Activated CD8-positive, alpha-beta T cell treated with anti-CD3 and anti-CD28 coated beads, Interleukin-2, amount 10 ng/mL, durations not matched to agents 7 days and 5 days (primary cell): ENCODE data around the gene OR2Z1. TPM values are rescaled to one million over a fixed set of nuclear protein-coding genes. Genes with fewer than 3 reads are reported as not detected.
A peak's percentile ranks its signal among the peaks of the same experiment; 100 is the strongest.

ENCODE experiments used
- ATAC-seq: fragments of 150-1000 bp; cut with Tn5 transposase; one replicate; pipeline ENCODE4 v1.10.0; 2021; ENCODE audit warnings: moderate library complexity
- CTCF ChIA-PET: fragments of 350-600 bp; sonication (Branson Sonifier 250); formaldehyde crosslinking; loops from one replicate; lab custom pipeline; 2021; ENCODE audit warnings: antibody characterized with exemption; lab: Charles Lee
- POLR2A ChIA-PET: fragments of 350-600 bp; sonication (Branson Sonifier 250); formaldehyde crosslinking; loops from one replicate; lab custom pipeline; 2021; ENCODE audit warnings: antibody characterized with exemption; lab: Charles Lee
- DNase-seq: peaks from one replicate; pipeline ENCODE4 v3.0.0-alpha.2; 2020
- H3K27ac Mint-ChIP-seq: one replicate; pipeline ENCODE4 v1.8.0; 2021; ENCODE audit warnings: mild to moderate bottlenecking, mixed read lengths
- H3K27me3 Mint-ChIP-seq: one replicate; pipeline ENCODE4 v1.8.0; 2021; ENCODE audit warnings: low read depth, mixed read lengths
- H3K36me3 Mint-ChIP-seq: one replicate; pipeline ENCODE4 v1.8.0; 2021; ENCODE audit warnings: low read depth, mixed read lengths
- H3K4me1 Mint-ChIP-seq: one replicate; pipeline ENCODE4 v1.8.0; 2021; ENCODE audit warnings: low read depth, mixed read lengths
- H3K4me3 Mint-ChIP-seq: one replicate; pipeline ENCODE4 v1.8.0; 2021; ENCODE audit warnings: mild to moderate bottlenecking, mixed read lengths
- H3K9me3 Mint-ChIP-seq: one replicate; pipeline ENCODE4 v1.8.0; 2022; ENCODE audit warnings: mixed read lengths; ENCODE audit not compliant: insufficient read depth
- total RNA-seq, 2 experiments: library from RNA; stranded (reverse); gene quantifications; one replicate each; pipeline ENCODE4 v1.2.3, GENCODE V29; 2021

Gene OR2Z1
- total RNA-seq, 2 experiments from 2014 or later, result not detected

DNA sequence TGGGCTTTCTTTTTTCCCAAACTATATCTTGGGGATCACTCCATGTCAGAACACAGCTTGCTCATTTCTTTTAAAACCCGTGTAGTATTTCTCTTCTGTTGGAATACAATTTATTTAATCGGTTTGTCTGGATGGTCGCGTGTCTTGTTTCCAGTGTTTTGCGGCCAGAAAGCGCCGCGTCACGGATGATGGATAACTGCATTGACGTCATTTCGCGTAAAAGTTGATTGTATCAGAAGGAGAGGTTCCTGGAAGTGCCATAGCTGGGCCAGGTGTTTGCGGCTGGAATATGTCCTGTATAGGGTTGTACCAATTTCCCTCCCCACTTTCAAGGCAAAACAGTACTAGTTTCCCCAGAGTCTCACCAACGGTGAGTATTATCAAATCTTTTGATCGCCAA, 32.5 kb upstream of the OR2Z1 start:
- POLR2A ChIA-PET, result no interaction called here
- no peak overlapping the region for H3K4me3 Mint-ChIP-seq
- no peak overlapping the region for H3K27ac Mint-ChIP-seq
- H3K36me3 Mint-ChIP-seq, result no peaks in the 10 kb centered on the region
- H3K4me1 Mint-ChIP-seq, result peaks cover 30% of the 10 kb centered on the region
- no peaks in the 10 kb centered on the region for H3K9me3 Mint-ChIP-seq
- peaks cover 34% of the 10 kb centered on the region for H3K27me3 Mint-ChIP-seq
- CTCF ChIA-PET, result interaction anchor here (0.6 to 7.3 kb wide), 2 partner anchors 33 to 73 kb away, joined by 3 to 129 read pairs; no protein-coding TSS in a partner anchor
- DNase-seq (no peak), ATAC-seq (no peak)

DNA sequence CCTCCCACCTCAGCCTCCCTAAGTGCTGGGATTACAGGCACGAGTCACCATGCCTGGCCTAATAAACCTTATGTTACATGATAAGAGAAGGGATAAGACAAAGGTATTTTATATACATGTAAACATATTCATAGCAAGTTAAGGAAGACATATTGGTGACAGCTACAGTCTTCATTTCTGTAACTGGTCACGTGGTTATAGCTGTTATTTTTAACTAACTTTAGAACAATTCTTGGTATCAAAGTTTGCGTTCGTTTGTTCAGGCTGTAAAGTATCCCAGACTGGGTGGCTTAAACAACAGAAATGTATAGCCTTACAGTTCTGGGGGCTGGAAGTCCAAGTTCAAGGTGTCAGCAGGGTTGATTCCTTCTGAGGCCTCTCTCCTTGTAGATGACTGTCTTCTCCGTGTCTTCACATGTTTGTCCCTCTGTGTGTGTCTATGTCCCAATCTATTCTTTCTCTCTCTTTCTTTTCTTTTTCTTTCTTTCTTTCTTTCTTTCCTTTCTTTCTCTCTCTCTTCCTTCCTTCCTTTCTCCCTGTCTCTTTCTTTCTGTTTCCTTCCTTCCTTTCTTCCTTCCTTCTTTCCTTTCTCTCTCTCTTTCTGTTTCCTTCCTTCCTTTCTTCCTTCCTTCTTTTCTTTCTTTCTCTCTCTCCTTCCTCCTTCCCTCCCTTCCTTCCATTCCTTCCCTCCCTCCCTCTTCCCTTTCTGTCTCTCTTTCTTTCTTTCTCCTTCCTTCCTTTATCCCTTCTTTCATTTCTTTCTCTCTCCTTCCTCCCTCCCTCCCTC, 30.5 kb upstream of the OR2Z1 start:
- no peak overlapping the region for H3K27ac Mint-ChIP-seq
- H3K4me1 Mint-ChIP-seq, result peaks cover 40% of the 10 kb centered on the region
- no peak overlapping the region for H3K4me3 Mint-ChIP-seq
- DNase-seq, result no peak
- ChIA-PET POLR2A (no interaction called here), CTCF (interaction anchor here (1.0 to 7.3 kb wide), 3 partner anchors 9 to 35 kb away, joined by 3 to 129 read pairs (median 4); no protein-coding TSS in a partner anchor)
- peaks cover 39% of the 10 kb centered on the region for H3K27me3 Mint-ChIP-seq
- no peaks in the 10 kb centered on the region for H3K36me3 Mint-ChIP-seq
- ATAC-seq, result no peak
- no peaks in the 10 kb centered on the region for H3K9me3 Mint-ChIP-seq

DNA sequence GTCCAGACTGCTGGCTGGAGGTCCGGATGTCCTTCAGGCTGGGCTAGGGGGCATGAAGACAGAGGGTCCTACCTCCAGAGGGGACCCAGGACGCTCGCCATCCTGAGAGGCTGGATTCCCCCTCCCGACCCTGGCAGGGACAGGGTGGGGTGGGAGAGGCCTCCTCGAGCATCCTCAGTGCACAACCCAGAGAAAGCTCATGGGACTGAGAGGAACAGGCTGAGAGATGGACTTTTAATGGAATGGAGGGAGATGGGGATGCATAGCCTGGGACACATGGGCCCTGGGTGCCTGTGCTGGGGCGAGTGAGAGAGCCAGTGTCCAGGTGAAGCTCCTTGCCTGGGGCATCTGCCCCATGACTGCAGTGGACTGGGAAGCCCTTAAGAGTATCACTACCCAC, 25.9 kb upstream of the OR2Z1 start:
- Mint-ChIP-seq H3K4me1 (peaks cover 55% of the 10 kb centered on the region), H3K4me3 (no peak overlapping the region), H3K27me3 (peaks cover 39% of the 10 kb centered on the region), H3K36me3 (peaks cover 3% of the 10 kb centered on the region), H3K9me3 (no peaks in the 10 kb centered on the region), H3K27ac (peak overlapping the region; percentile 60)
- ATAC-seq, result no peak
- DNase-seq, result no peak
- ChIA-PET POLR2A (no interaction called here), CTCF (interaction anchor here (1.6 to 7.3 kb wide), 2 partner anchors 40 to 50 kb away, joined by 4 to 129 read pairs; no protein-coding TSS in a partner anchor)

DNA sequence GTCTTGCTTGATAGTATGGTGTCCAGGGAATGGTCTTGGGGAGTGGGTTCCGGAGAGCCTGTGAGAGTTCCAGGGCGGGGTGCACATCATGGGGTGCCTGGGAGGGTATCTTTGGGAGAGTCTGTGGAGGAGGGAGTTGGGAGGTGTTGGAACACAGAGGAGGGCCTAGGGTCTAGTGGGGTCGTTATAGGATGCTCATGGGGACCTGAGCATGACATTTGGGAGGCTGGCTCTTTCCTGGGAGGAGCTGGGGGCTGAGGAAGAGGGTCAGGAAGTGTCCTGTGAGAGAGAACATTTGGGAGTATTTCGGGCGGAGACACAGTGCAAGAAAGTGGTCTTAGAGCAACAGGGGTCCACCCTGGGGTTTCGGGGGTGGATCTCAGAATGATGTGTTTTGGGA, 25.5 kb upstream of the OR2Z1 start:
- Mint-ChIP-seq H3K27me3 (peaks cover 37% of the 10 kb centered on the region), H3K4me3 (no peak overlapping the region), H3K27ac (peak overlapping the region; percentile 60), H3K36me3 (peaks cover 3% of the 10 kb centered on the region), H3K9me3 (no peaks in the 10 kb centered on the region), H3K4me1 (peaks cover 55% of the 10 kb centered on the region)
- CTCF ChIA-PET, result interaction anchor here (7.3 kb wide), 1 partner anchor 40 kb away, joined by 129 read pairs; no protein-coding TSS in a partner anchor
- POLR2A ChIA-PET, result no interaction called here
- no peak for DNase-seq
- ATAC-seq, result no peak

DNA sequence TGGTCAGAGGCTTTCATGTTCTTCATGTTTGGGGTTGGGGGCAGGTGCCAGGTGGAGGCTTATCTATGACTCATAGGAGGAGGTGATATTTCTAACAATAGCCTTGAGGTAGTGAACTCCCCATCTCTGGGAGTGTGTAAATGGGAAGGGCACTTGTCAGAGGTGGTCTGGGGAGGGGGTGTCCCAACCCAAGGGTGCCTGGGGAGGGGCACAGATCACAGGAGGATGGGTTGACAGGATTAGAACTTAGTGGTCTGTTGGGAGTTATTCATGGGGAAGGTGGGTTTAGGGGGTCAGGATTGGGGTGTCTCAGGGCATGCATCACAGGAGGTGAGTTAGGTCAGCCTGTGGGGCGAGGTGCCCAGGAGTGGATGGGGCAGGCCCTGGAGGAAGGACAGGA, 24.4 kb upstream of the OR2Z1 start:
- Mint-ChIP-seq H3K36me3 (peaks cover 3% of the 10 kb centered on the region), H3K4me1 (peaks cover 63% of the 10 kb centered on the region), H3K9me3 (no peaks in the 10 kb centered on the region), H3K27me3 (peaks cover 29% of the 10 kb centered on the region), H3K4me3 (no peak overlapping the region), H3K27ac (peak overlapping the region; percentile 25)
- POLR2A ChIA-PET, result no interaction called here
- ATAC-seq, result no peak
- CTCF ChIA-PET, result no interaction called here
- DNase-seq, result no peak

DNA sequence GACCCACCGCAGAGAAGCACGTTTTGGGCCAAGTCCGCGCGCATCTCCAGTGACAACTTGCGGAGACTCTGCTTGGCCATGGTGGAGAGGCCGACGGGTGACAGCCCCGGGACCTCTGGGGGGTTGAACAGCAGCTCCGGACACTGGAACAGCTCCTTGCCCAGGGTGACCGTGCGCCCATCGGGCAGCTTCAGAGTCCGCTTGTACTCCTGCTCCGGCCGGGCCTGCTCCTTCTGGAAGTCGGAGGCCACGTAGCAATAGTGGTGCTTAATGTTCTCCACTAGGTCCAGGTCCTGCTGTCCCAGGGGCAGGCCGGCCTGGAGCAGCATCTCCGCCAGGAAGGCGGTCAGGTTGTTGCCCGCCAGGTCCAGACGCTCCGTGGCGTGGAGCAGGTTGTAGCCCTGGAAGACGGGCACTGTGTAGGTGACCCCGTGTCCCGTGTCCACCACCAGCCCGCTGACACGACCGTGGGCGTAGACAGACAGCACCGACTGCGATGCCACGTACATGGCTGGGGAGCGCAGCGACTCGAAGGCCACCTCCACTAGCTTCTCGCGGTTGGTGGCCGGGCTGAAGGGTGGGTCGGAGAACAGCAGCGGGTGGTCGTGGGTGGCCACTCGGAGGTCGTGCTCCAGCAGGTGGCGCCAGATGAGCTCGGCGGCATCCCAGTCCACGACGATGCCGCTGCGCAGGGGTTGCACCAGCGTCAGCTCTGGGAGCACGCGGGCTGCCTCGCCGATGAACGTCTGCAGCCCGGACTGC, 23.6 kb upstream of the OR2Z1 start:
- POLR2A ChIA-PET, result no interaction called here
- DNase-seq (peak; percentile 31), ATAC-seq (no peak)
- Mint-ChIP-seq H3K27ac (no peak overlapping the region), H3K4me3 (no peak overlapping the region), H3K27me3 (peaks cover 22% of the 10 kb centered on the region), H3K36me3 (peaks cover 3% of the 10 kb centered on the region), H3K4me1 (peaks cover 68% of the 10 kb centered on the region), H3K9me3 (no peaks in the 10 kb centered on the region)
- CTCF ChIA-PET, result interaction anchor here (1.6 to 2.6 kb wide), 2 partner anchors 43 to 290 kb away, joined by 5 to 17 read pairs; no protein-coding TSS in a partner anchor

DNA sequence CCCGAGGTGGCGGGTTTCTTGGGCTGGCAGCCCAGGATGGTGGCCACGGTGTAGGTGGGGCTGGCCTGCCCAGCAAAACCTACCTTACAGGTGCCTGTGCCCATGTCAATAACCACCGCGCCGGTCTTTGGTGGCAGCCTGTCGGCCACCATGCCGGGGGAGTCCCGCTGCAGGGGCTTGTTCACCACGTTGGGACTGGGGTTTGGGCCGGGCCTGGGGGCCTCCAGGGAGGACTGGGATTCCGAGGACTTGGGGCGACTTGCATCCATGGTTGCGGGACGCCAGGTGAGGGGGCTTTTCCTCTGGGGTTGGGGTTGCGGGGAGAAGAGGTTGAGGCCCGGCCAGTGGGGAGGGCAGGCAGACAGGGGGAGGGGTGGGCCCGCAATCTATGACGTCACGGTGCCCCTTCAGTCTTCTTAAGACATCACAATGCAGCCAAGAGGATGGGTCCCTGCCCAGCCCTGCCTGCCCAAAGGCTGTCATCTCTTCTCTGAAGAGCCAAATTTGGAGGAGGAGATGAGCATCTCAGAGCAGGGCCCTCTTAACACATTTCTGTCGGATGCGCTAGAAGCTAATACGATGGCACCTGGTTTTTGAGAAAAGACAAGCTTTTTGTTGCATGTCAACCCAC, 22.9 kb upstream of the OR2Z1 start, which contains the start of gene ACTL9:
Gene ACTL9 (minus strand): TSS at position 363 of the 631 bp plus-strand sequence. CDS start 94 bp downstream, at position 269.
- Mint-ChIP-seq H3K4me1 (peaks cover 70% of the 10 kb centered on the region), H3K27me3 (peaks cover 19% of the 10 kb centered on the region), H3K27ac (no peak within 1 kb of the TSS), H3K4me3 (no peak within 1 kb of the TSS), H3K36me3 (peaks cover 5% of the 10 kb centered on the region), H3K9me3 (no peaks in the 10 kb centered on the region)
- POLR2A ChIA-PET, result no interaction called here
- CTCF ChIA-PET, result interaction anchor here (0.6 to 2.6 kb wide), 3 partner anchors 11 to 290 kb away, joined by 3 to 17 read pairs (median 5); no protein-coding TSS in a partner anchor
- ATAC-seq (no peak), DNase-seq (no peak)

DNA sequence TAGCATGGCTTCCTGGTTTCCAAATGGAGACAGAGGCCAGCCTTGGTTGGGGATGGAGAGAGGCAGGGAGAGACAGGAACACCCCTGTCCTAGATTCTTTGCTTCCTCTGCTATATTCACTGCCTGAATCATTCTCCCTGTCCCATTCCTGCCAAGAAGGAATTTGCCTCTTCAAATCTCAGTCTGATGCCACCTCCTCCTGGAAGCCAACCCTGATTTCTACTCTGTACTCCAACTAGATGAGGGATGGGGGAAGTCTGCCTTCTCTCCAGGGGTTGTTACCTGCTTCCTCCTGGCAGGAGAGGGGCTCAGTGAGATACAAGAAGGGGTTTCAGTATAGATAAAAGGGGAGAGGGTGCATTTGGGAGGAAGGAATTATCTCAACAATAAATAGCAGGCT, 21.5 kb upstream of the OR2Z1 start:
- Mint-ChIP-seq H3K27me3 (peaks cover 15% of the 10 kb centered on the region), H3K27ac (no peak overlapping the region), H3K36me3 (peaks cover 12% of the 10 kb centered on the region), H3K4me3 (no peak overlapping the region), H3K9me3 (no peaks in the 10 kb centered on the region), H3K4me1 (peaks cover 71% of the 10 kb centered on the region)
- no peak for ATAC-seq
- CTCF ChIA-PET, result interaction anchor here (2.6 kb wide), 1 partner anchor 45 kb away, joined by 17 read pairs; no protein-coding TSS in a partner anchor
- no peak for DNase-seq
- POLR2A ChIA-PET, result no interaction called here

DNA sequence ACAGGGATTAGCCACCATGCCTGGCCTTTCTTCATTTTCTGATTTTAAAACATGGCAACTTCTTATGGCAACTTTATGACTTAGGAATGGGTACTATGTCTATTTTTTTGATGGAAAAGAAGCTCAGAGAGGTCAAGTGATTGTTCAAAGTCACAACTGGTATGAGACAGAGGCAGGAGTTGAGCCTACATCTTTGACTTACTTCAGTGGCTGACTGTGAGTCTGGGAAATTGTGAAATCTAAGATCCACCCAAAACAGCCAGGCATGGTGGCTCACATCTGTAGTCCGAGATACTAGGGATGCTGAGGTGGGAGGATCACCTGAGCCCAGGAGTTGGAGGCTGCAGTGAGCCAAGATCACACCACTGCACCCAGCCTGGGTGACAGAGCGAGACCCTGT, 20.5 kb upstream of the OR2Z1 start:
- no peak for DNase-seq
- Mint-ChIP-seq H3K4me3 (no peak overlapping the region), H3K4me1 (peaks cover 74% of the 10 kb centered on the region), H3K9me3 (no peaks in the 10 kb centered on the region), H3K27ac (peak overlapping the region; percentile 85), H3K27me3 (peaks cover 12% of the 10 kb centered on the region), H3K36me3 (peaks cover 12% of the 10 kb centered on the region)
- CTCF ChIA-PET, result interaction anchor here (1.2 kb wide), 1 partner anchor 46 kb away, joined by 4 read pairs; no protein-coding TSS in a partner anchor
- ATAC-seq, result no peak
- POLR2A ChIA-PET, result no interaction called here

DNA sequence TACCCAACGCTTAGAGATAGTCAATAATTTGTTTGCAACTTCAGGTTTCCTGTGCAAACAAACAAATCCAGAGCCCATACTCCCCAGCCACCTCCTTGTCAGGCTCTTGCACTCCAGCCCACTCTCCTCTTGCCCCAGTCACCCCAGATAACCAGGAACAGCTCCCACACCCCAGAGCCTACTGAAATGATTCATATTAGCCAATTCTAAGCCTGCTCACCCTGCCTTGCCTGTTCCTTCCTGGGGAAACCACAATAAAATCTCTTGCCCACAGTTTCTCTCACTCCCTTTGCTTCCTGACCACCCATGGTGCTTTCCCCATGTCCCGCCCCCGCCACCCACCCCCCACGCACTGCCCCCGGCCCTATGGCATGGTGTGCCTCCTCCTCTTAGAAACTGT, 19.1 kb upstream of the OR2Z1 start:
- no peaks in the 10 kb centered on the region for H3K9me3 Mint-ChIP-seq
- peaks cover 12% of the 10 kb centered on the region for H3K36me3 Mint-ChIP-seq
- peaks cover 6% of the 10 kb centered on the region for H3K27me3 Mint-ChIP-seq
- CTCF ChIA-PET, result interaction anchor here (1.2 kb wide), 1 partner anchor 47 kb away, joined by 4 read pairs; no protein-coding TSS in a partner anchor
- DNase-seq (peak; percentile 60), ATAC-seq (peak; percentile 76)
- POLR2A ChIA-PET, result no interaction called here
- peaks cover 68% of the 10 kb centered on the region for H3K4me1 Mint-ChIP-seq
- H3K4me3 Mint-ChIP-seq, result peak overlapping the region; percentile 59
- peak overlapping the region; percentile 85 for H3K27ac Mint-ChIP-seq

DNA sequence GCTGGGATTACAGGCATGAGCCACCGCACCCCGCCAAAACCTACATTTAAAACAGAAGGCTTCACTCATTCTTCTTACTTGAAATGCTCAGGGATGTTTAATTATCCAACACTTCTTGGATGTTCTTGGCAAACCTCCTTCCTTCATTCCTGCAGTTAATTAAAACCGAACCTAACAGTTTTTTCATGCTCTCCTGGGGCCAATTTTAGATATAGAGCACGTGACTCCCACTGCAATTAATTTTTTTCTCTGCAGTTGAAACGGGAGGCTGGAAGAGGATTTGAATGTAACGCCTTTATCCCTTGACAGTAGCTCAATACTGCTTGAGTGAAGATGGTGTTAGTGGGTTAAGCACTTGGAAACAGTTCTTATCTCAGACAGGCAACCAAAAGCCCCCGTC, 18.2 kb upstream of the OR2Z1 start:
- no peaks in the 10 kb centered on the region for H3K9me3 Mint-ChIP-seq
- no peak overlapping the region for H3K4me3 Mint-ChIP-seq
- peak overlapping the region; percentile 85 for H3K27ac Mint-ChIP-seq
- peaks cover 12% of the 10 kb centered on the region for H3K36me3 Mint-ChIP-seq
- CTCF ChIA-PET, result no interaction called here
- H3K4me1 Mint-ChIP-seq, result peaks cover 71% of the 10 kb centered on the region
- DNase-seq (no peak), ATAC-seq (no peak)
- POLR2A ChIA-PET, result no interaction called here
- H3K27me3 Mint-ChIP-seq, result peaks cover 8% of the 10 kb centered on the region
